GM10266 (cell line): ENCODE results near the gene DISP2.
A peak's percentile ranks its signal among the peaks of the same experiment; 100 is the strongest.

Experiments used
- DNase-seq: peaks from one replicate; pipeline ENCODE4 v3.0.0; 2012; ENCODE audit errors: extremely low spot score
- TF ChIP-seq, protein P1 (sequence below): IDR thresholded peaks from 2 replicates; pipeline ENCODE4 v1.5.1; 2012; ENCODE audit warnings: mild to moderate bottlenecking, low read depth; ENCODE audit not compliant: control insufficient read depth, insufficient read depth; ENCODE audit errors: missing control alignments

DISP2 gene

DNA sequence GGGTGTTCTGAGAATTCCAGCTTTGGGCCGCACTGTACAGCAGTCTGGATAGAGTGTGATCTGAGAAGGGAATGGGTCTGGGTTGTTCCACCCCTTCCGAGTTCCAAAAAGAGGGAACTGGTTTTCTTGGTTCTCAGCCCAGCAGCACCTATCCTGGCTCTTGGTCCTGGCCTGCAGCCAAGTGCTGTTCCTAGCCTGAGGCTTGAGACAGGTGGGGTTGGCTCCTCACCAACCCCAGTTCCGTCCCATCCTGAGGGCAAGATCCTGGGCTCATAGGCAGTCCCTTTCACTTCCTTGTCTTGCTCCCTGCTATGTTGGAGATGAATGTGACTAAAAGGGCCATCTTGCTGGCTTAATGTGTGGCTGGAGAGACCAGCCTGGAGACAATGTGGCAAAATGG is 62.8 kb downstream of the DISP2 start:
- TF ChIP-seq, protein P1, sequence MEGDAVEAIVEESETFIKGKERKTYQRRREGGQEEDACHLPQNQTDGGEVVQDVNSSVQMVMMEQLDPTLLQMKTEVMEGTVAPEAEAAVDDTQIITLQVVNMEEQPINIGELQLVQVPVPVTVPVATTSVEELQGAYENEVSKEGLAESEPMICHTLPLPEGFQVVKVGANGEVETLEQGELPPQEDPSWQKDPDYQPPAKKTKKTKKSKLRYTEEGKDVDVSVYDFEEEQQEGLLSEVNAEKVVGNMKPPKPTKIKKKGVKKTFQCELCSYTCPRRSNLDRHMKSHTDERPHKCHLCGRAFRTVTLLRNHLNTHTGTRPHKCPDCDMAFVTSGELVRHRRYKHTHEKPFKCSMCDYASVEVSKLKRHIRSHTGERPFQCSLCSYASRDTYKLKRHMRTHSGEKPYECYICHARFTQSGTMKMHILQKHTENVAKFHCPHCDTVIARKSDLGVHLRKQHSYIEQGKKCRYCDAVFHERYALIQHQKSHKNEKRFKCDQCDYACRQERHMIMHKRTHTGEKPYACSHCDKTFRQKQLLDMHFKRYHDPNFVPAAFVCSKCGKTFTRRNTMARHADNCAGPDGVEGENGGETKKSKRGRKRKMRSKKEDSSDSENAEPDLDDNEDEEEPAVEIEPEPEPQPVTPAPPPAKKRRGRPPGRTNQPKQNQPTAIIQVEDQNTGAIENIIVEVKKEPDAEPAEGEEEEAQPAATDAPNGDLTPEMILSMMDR: no peak
- no peak for DNase-seq

DNA sequence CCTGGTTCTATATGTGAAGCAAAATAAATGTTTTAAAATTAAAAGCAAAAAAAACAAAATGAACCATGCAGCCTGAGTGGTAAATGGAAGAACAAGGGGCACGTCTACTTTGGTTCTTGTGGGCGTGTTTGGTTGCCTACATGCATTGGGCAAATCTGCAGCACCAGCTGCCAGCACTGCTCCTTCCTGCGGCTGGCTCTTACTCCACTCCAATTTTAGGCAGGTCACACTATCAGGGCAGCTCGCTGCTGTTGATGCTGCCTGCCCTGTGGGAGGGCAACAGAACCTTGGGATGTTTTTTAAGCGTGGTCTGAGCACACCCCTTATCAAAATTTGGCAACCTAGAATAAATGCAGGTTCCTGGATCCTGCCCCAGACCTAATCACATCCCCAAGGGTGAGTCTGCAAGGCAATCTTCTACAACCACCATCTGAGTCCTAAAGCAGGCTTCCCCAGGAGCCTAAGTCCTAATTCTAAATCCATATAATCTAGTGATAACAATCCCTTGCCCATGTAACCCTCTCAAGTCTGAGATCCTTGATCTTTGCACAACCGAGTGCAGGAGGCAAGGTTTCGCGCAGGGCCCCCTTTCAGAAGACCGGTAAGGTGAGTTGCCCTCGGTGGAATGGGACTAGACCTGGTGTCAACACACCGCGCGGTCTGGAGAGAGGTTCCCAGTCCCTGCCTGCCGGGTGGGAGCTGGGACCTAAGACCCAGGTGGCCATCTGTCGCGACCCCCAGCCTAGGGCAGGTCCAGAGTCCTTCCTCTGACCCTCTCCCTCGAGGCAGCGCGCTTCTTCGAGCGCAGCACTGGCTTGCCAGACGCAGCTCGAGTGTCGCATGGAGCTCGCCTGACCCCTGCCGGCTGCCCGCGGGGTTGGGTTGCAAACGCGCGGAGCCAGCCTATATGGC is 63.5 kb downstream of the DISP2 start:
- DNase-seq: peak; percentile 81

DNA sequence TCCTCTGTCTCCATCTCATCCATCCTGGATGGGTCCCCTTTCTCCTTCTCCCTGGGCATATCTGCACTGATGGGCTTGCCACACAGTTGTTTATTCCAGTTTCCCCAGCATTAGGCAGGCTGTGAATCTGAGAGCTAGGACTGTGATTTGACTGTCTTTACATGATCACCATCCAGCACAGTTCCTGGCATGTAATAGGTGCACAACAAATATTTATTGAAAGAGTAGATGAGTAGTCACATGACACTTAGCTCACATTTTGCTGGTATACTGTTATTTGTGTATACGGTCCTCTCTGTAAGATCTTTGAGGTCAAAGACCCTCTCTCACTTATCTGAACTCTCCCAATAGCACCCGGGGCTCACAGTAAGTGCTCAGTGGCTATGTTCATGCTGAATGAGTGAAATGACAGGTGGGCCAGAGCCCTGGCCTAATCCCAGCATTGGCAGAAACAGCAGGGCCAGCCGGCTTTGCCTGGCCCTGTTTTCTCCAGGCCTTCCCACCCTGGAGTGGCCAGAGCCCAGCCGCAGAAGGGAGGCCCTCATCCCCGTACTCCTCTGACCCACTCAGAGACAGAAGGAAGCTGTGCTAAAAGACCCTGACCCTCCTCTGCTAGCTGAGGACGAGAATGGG is 66.6 kb downstream of the DISP2 start:
- DNase-seq: no peak

More for the DNA sequence above, 63.5 kb downstream of the DISP2 start:
- TF ChIP-seq, protein P1: peak; percentile 96

DNA sequence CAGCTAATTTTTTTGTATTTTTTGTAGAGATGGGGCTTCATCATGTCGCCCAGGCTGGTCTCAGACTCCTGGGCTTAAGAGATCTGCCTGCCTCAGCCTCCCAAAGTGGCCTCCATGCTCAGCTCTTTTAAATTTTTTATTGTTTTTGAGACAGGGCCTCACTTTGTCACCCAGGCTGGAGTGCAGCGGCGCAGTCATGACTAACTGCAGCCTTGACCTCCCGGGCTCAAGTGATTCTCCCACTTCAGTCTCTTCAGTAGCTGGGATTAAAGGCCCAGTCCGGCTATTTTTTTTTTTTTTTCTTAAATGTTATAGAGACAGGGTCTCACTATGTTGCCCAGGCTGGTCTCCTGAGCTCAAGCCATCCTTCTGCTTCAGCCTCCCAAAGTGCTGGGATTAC is 67.7 kb downstream of the DISP2 start:
- TF ChIP-seq, protein P1: no peak
- DNase-seq: no peak

More for the DNA sequence above, 66.6 kb downstream of the DISP2 start:
- TF ChIP-seq, protein P1: no peak

DNA sequence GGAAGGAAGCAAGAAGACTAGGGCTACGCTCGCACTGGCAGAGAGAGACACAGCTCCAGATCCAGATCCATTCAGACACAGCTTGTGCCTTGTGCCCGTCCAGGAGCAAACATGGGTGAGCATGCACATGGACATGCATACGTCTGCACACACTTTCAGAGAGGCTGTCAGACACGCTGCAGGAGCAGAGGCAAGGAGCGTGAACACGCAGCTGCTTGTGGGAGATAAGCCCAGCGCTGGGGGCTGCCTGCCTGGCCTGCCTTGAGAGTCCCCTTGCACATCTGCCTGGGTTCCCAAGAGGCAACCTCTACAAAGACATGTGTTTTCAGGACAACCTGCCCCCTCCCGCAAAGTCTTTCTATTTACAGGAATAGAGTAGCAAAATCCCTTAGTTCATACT is 69.2 kb downstream of the DISP2 start:
- no peak for DNase-seq
- TF ChIP-seq, protein P1: no peak

DNA sequence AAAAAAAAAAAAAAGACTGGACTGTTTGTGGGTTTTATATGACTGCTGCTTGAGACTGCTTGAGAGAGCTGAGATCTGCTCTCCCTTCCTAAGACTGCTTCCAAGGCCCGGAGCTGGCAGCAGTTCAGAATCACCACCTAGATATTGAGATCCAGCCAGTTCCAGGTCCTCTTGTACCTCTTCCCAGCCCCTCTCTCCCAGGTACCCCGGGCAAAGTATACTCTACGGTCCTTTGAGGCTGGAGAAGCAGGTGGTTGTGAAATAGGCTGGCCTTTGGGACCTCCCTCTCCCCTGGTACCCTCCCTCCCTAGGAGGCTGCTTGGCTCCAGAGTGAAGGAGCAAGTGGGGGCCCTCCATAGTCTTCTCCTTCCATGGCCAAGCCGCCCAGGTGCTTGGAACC is 70.2 kb downstream of the DISP2 start:
- DNase-seq: no peak
- TF ChIP-seq, protein P1: no peak
